Measurements from ENCODE around the gene TRIM54.
"Not testable (repeated sequence)": the region's sequence is repeated elsewhere in the genome, so short reads cannot be mapped to it uniquely, and the experiment has no call there.

The TRIM54 gene

GRCh38 chr2:27324720-27325119, 42.5 kb downstream of the TRIM54 start:
- Mint-ChIP-seq H3K36me3 (peaks cover 8% of the 10 kb centered on the region), H3K4me1 (ENCODE audit: low read depth) (peaks cover 26% of the 10 kb centered on the region), H3K27ac (peak overlapping the region; percentile 62), H3K9me3 (ENCODE audit: low read depth) (no peaks in the 10 kb centered on the region), H3K4me3 (peak overlapping the region; percentile 99), H3K27me3 (no peaks in the 10 kb centered on the region)

- no peak overlapping the region for H3K27ac Mint-ChIP-seq
- H3K4me3 Mint-ChIP-seq: no peak overlapping the region
- H3K27me3 Mint-ChIP-seq: no peaks in the 10 kb centered on the region
Measured at GRCh38 chr2:27335311-27335710, 53.1 kb downstream of the TRIM54 start.

GRCh38 chr2:27336173-27336572, 53.9 kb downstream of the TRIM54 start:
- peaks cover 3% of the 10 kb centered on the region for H3K36me3 Mint-ChIP-seq
- no peaks in the 10 kb centered on the region for H3K9me3 Mint-ChIP-seq (ENCODE audit: low read depth)
- H3K4me3 Mint-ChIP-seq: no peak overlapping the region
- no peak overlapping the region for H3K27ac Mint-ChIP-seq
- H3K4me1 Mint-ChIP-seq (ENCODE audit: low read depth): no peaks in the 10 kb centered on the region
- H3K27me3 Mint-ChIP-seq: no peaks in the 10 kb centered on the region

More at GRCh38 chr2:27335311-27335710, 53.1 kb downstream of the TRIM54 start:
- Mint-ChIP-seq H3K4me1 (ENCODE audit: low read depth) (no peaks in the 10 kb centered on the region), H3K9me3 (ENCODE audit: low read depth) (no peaks in the 10 kb centered on the region), H3K36me3 (peaks cover 3% of the 10 kb centered on the region)

- H3K9me3 Mint-ChIP-seq (ENCODE audit: low read depth): no peaks in the 10 kb centered on the region
- peaks cover 2% of the 10 kb centered on the region for H3K36me3 Mint-ChIP-seq
- peaks cover 38% of the 10 kb centered on the region for H3K4me1 Mint-ChIP-seq (ENCODE audit: low read depth)
- no peaks in the 10 kb centered on the region for H3K27me3 Mint-ChIP-seq
- H3K4me3 Mint-ChIP-seq: no peak overlapping the region
- H3K27ac Mint-ChIP-seq: no peak overlapping the region
Measured at GRCh38 chr2:27347641-27348040, 65.4 kb downstream of the TRIM54 start.

- Mint-ChIP-seq H3K4me1 (ENCODE audit: low read depth) (peaks cover 55% of the 10 kb centered on the region), H3K27ac (no peak overlapping the region), H3K9me3 (ENCODE audit: low read depth) (no peaks in the 10 kb centered on the region), H3K27me3 (no peaks in the 10 kb centered on the region), H3K4me3 (peak overlapping the region; percentile 17), H3K36me3 (peaks cover 2% of the 10 kb centered on the region)
Measured at GRCh38 chr2:27350106-27350693, 68.0 kb downstream of the TRIM54 start.

- Mint-ChIP-seq H3K4me3 (peak overlapping the region; percentile 30), H3K4me1 (ENCODE audit: low read depth) (peaks cover 59% of the 10 kb centered on the region), H3K9me3 (ENCODE audit: low read depth) (no peaks in the 10 kb centered on the region)
Measured at GRCh38 chr2:27351802-27352598, 69.8 kb downstream of the TRIM54 start.

GRCh38 chr2:27353386-27353761, 71.1 kb downstream of the TRIM54 start:
- peaks cover 59% of the 10 kb centered on the region for H3K4me1 Mint-ChIP-seq (ENCODE audit: low read depth)
- H3K9me3 Mint-ChIP-seq (ENCODE audit: low read depth); H3K36me3 Mint-ChIP-seq; H3K4me3 Mint-ChIP-seq; H3K27ac Mint-ChIP-seq; H3K27me3 Mint-ChIP-seq: not testable (repeated sequence)

More at GRCh38 chr2:27351802-27352598, 69.8 kb downstream of the TRIM54 start:
- H3K36me3 Mint-ChIP-seq: peaks cover 2% of the 10 kb centered on the region
- H3K27ac Mint-ChIP-seq: peak overlapping the region; percentile 34
- H3K27me3 Mint-ChIP-seq: no peaks in the 10 kb centered on the region

- H3K27me3 Mint-ChIP-seq: no peaks in the 10 kb centered on the region
- no peaks in the 10 kb centered on the region for H3K9me3 Mint-ChIP-seq (ENCODE audit: low read depth)
- peaks cover 62% of the 10 kb centered on the region for H3K4me1 Mint-ChIP-seq (ENCODE audit: low read depth)
- H3K36me3 Mint-ChIP-seq: peaks cover 2% of the 10 kb centered on the region
- H3K4me3 Mint-ChIP-seq: peak overlapping the region; percentile 40
- H3K27ac Mint-ChIP-seq: peak overlapping the region; percentile 34
Measured at GRCh38 chr2:27353762-27354596, 71.8 kb downstream of the TRIM54 start.

GRCh38 chr2:27354597-27354927, 72.3 kb downstream of the TRIM54 start:
- peaks cover 60% of the 10 kb centered on the region for H3K4me1 Mint-ChIP-seq (ENCODE audit: low read depth)
- H3K27ac Mint-ChIP-seq: no peak overlapping the region
- H3K9me3 Mint-ChIP-seq (ENCODE audit: low read depth): no peaks in the 10 kb centered on the region
- H3K36me3 Mint-ChIP-seq: no peaks in the 10 kb centered on the region
- peak overlapping the region; percentile 99 for H3K4me3 Mint-ChIP-seq
- no peaks in the 10 kb centered on the region for H3K27me3 Mint-ChIP-seq

- Mint-ChIP-seq H3K4me3 (peak overlapping the region; percentile 99), H3K4me1 (ENCODE audit: low read depth) (peaks cover 55% of the 10 kb centered on the region), H3K27me3 (no peaks in the 10 kb centered on the region), H3K27ac (peak overlapping the region; percentile 100), H3K36me3 (no peaks in the 10 kb centered on the region), H3K9me3 (ENCODE audit: low read depth) (no peaks in the 10 kb centered on the region)
Measured at GRCh38 chr2:27356056-27356381, 73.8 kb downstream of the TRIM54 start.

GRCh38 chr2:27356382-27357181, 74.4 kb downstream of the TRIM54 start, which contains the start of gene GTF3C2:
Gene GTF3C2, minus strand, starts transcription at chr2:27356764. Its CDS starts 13,210 bp downstream, at chr2:27343554.
- peaks cover 51% of the 10 kb centered on the region for H3K4me1 Mint-ChIP-seq (ENCODE audit: low read depth)

More at GRCh38 chr2:27356382-27357181, 74.4 kb downstream of the TRIM54 start, which contains the start of gene GTF3C2:
- H3K36me3 Mint-ChIP-seq: no peaks in the 10 kb centered on the region
- H3K27me3 Mint-ChIP-seq: no peaks in the 10 kb centered on the region
- peak within 1 kb of the TSS; percentile 99 for H3K4me3 Mint-ChIP-seq
- no peaks in the 10 kb centered on the region for H3K9me3 Mint-ChIP-seq (ENCODE audit: low read depth)
- peak within 1 kb of the TSS; percentile 100 for H3K27ac Mint-ChIP-seq
